ENCODE data around the gene ALOX12B. TPM values are rescaled to one million over a fixed set of nuclear protein-coding genes. Genes with fewer than 3 reads are reported as not detected.

The ALOX12B gene
- total and polyA plus RNA-seq, 2 of the 8 experiments (the other 6 are each of a cell fraction or from before 2014, with no cell fraction given), result 0.86 TPM; not detected in 1

DNA sequence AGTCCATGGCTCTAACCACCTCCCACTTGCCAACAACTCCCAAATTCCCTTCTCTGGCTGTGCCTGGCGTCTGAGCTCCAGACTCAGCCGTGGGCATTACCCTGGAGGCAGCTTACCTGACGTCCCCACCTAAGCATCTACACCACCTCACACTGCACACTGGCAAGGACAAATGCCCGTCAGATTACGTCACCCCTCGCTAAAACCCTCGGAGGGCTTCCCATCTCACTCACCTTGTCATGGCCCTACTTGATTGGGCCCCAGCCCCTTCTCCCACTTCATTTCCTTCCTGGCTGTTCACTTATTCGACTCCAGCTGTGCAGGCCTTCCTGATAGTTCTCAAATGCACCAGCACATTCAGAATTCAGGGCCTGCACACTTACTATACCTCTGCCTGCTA, 17.4 kb upstream of the ALOX12B start (continued):
- TF ChIP-seq JUN (IDR thresholded peaks at IDR 0.05; ENCODE audit: low read depth, low read length) (no peak), SIN3A (conservative IDR thresholded peaks at IDR 0.05 in 1 of 2, IDR thresholded peaks at IDR 0.05 in 1 of 2; ENCODE audit: low read depth in 1 of 2, low read length in 2 of 2) (no peak), POLR2AphosphoS5 (IDR thresholded peaks at IDR 0.05; ENCODE audit: low read depth, low read length) (no peak), CBX8 (IDR thresholded peaks at IDR 0.05; ENCODE audit: borderline replicate concordance, low read depth, low read length) (no peak), TEAD4 (IDR thresholded peaks at IDR 0.05; ENCODE audit: low read depth, low read length) (no peak), CEBPB (IDR thresholded peaks at IDR 0.05; ENCODE audit: low read depth, low read length) (no peak), FOSL1 (IDR thresholded peaks at IDR 0.05; ENCODE audit: insufficient read depth, low read depth, low read length) (no peak), CREB1 (IDR thresholded peaks at IDR 0.05) (no peak), YY1 (IDR thresholded peaks at IDR 0.05; ENCODE audit: low read depth, low read length) (no peak), MAFK (IDR thresholded peaks at IDR 0.05; ENCODE audit: low read depth, low read length) (no peak)
